Measurements from ENCODE around the gene DDT.

DDT gene

GRCh38 chr22:24008381-24009226, 34.4 kb upstream of the DDT start:
- H3K4me3 ChIP-seq (ENCODE audit: control insufficient read depth, low read depth, low read length): no peak overlapping the region
- no peak for TF ChIP-seq CTCF (IDR thresholded peaks at IDR 0.05; ENCODE audit: control insufficient read depth, insufficient read depth, low read depth, low read length, missing control alignments)
- DNase-seq (ENCODE audit: low read depth): no peak

GRCh38 chr22:24008022-24008283, 33.7 kb upstream of the DDT start:
- H3K4me3 ChIP-seq (ENCODE audit: control insufficient read depth, low read depth, low read length): no peak overlapping the region
- no peak for TF ChIP-seq CTCF (IDR thresholded peaks at IDR 0.05; ENCODE audit: control insufficient read depth, insufficient read depth, low read depth, low read length, missing control alignments)
- DNase-seq (ENCODE audit: low read depth): no peak

GRCh38 chr22:24007253-24008021, 33.2 kb upstream of the DDT start:
- no peak for TF ChIP-seq CTCF (IDR thresholded peaks at IDR 0.05; ENCODE audit: control insufficient read depth, insufficient read depth, low read depth, low read length, missing control alignments)
- H3K4me3 ChIP-seq (ENCODE audit: control insufficient read depth, low read depth, low read length): no peak overlapping the region
- DNase-seq (ENCODE audit: low read depth): no peak

GRCh38 chr22:24006914-24007214, 32.6 kb upstream of the DDT start:
- no peak for DNase-seq (ENCODE audit: low read depth)
- no peak overlapping the region for H3K4me3 ChIP-seq (ENCODE audit: control insufficient read depth, low read depth, low read length)
- TF ChIP-seq CTCF (IDR thresholded peaks at IDR 0.05; ENCODE audit: control insufficient read depth, insufficient read depth, low read depth, low read length, missing control alignments): no peak

GRCh38 chr22:24006207-24006913, 32.1 kb upstream of the DDT start:
- no peak for DNase-seq (ENCODE audit: low read depth)
- no peak overlapping the region for H3K4me3 ChIP-seq (ENCODE audit: control insufficient read depth, low read depth, low read length)
- no peak for TF ChIP-seq CTCF (IDR thresholded peaks at IDR 0.05; ENCODE audit: control insufficient read depth, insufficient read depth, low read depth, low read length, missing control alignments)

DNA sequence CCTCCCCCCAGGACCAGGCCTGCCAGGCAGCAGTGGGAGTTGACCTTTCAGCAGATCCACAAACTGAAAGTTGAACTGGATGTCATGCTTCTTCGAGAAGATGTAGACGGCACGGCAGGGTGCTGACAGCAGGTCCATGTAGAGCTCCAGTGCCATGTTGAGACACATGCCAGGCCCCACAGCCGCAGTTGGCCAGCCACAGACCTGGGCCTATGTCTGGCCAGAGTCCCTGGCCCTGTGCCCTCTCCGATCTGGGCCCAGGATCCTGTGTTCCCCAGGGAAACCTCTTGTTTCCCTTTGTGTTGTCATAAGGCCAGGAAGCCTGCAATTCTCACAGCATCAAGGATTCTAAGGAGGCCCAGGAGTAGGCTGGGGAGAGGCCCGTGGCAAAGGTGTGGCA, 31.0 kb upstream of the DDT start, which contains the start of gene GSTT4:
GSTT4 (minus strand) TSS at position 253 of the 400 bp plus-strand sequence; CDS start at position 156, 97 bp downstream.
- no peak for TF ChIP-seq CTCF (IDR thresholded peaks at IDR 0.05; ENCODE audit: control insufficient read depth, insufficient read depth, low read depth, low read length, missing control alignments)
- DNase-seq (ENCODE audit: low read depth): no peak

More for the DNA sequence above, 31.0 kb upstream of the DDT start, which contains the start of gene GSTT4:
- H3K4me3 ChIP-seq (ENCODE audit: control insufficient read depth, low read depth, low read length): no peak within 1 kb of the TSS
